ENCODE data around the gene LRIT1. TPM values are rescaled to one million over a fixed set of nuclear protein-coding genes. Genes with fewer than 3 reads are reported as not detected.

Gene LRIT1
- total RNA-seq, 1 donor from 2014 or later: not detected

- ChIA-PET POLR2A (no interaction called here), CTCF (interaction anchor here (11.6 kb wide), 1 partner anchor 268 kb away, joined by 207 read pairs; no protein-coding TSS in a partner anchor)
- Mint-ChIP-seq H3K27me3 (peaks cover 22% of the 10 kb centered on the region), H3K27ac (no peak overlapping the region), H3K9me3 (no peaks in the 10 kb centered on the region), H3K36me3 (ENCODE audit: low read depth) (no peaks in the 10 kb centered on the region), H3K4me3 (no peak overlapping the region), H3K4me1 (no peaks in the 10 kb centered on the region)
- intact Hi-C loops (cut with micrococcal nuclease): no loop called here
- ATAC-seq (ENCODE audit: low read depth) (no peak), DNase-seq (no peak)
- TF ChIP-seq CTCF (IDR thresholded peaks at IDR 0.05): no peak
Measured at GRCh38 chr10:84270708-84271107, 29.4 kb upstream of the LRIT1 start.

- H3K9me3 Mint-ChIP-seq: no peaks in the 10 kb centered on the region
- peaks cover 20% of the 10 kb centered on the region for H3K27me3 Mint-ChIP-seq
- no peak for DNase-seq
- ChIA-PET CTCF (interaction anchor here (11.6 kb wide), 1 partner anchor 269 kb away, joined by 207 read pairs; no protein-coding TSS in a partner anchor), POLR2A (no interaction called here)
- H3K4me1 Mint-ChIP-seq: no peaks in the 10 kb centered on the region
- no peak overlapping the region for H3K4me3 Mint-ChIP-seq
- no peaks in the 10 kb centered on the region for H3K36me3 Mint-ChIP-seq (ENCODE audit: low read depth)
- no peak for ATAC-seq (ENCODE audit: low read depth)
- TF ChIP-seq CTCF (IDR thresholded peaks at IDR 0.05): no peak
- H3K27ac Mint-ChIP-seq: no peak overlapping the region
- intact Hi-C loops (cut with micrococcal nuclease): no loop called here
Measured at GRCh38 chr10:84269773-84270172, 28.4 kb upstream of the LRIT1 start.

GRCh38 chr10:84269162-84269561, 27.8 kb upstream of the LRIT1 start:
- H3K27me3 Mint-ChIP-seq: peaks cover 22% of the 10 kb centered on the region

GRCh38 chr10:84267503-84268126, 26.3 kb upstream of the LRIT1 start:
- Mint-ChIP-seq H3K36me3 (ENCODE audit: low read depth) (no peaks in the 10 kb centered on the region), H3K4me3 (no peak overlapping the region), H3K27me3 (peaks cover 38% of the 10 kb centered on the region), H3K4me1 (no peaks in the 10 kb centered on the region), H3K9me3 (no peaks in the 10 kb centered on the region), H3K27ac (no peak overlapping the region)
- POLR2A ChIA-PET: no interaction called here
- TF ChIP-seq CTCF (IDR thresholded peaks at IDR 0.05): no peak
- CTCF ChIA-PET: interaction anchor here (0.8 to 11.6 kb wide), 4 partner anchors 8 to 271 kb away, joined by 3 to 207 read pairs (median 4); no protein-coding TSS in a partner anchor
- intact Hi-C loops (cut with micrococcal nuclease): no loop called here
- ATAC-seq (ENCODE audit: low read depth): no peak
- no peak for DNase-seq

More at GRCh38 chr10:84269162-84269561, 27.8 kb upstream of the LRIT1 start:
- intact Hi-C loops (cut with micrococcal nuclease): no loop called here
- DNase-seq (no peak), ATAC-seq (ENCODE audit: low read depth) (no peak)
- Mint-ChIP-seq H3K36me3 (ENCODE audit: low read depth) (no peaks in the 10 kb centered on the region), H3K4me1 (no peaks in the 10 kb centered on the region), H3K27ac (no peak overlapping the region), H3K9me3 (no peaks in the 10 kb centered on the region), H3K4me3 (no peak overlapping the region)
- ChIA-PET CTCF (interaction anchor here (11.6 kb wide), 1 partner anchor 269 kb away, joined by 207 read pairs; no protein-coding TSS in a partner anchor), POLR2A (no interaction called here)
- TF ChIP-seq CTCF (IDR thresholded peaks at IDR 0.05): no peak

- no peak for DNase-seq
- Mint-ChIP-seq H3K27me3 (peaks cover 41% of the 10 kb centered on the region), H3K27ac (no peak overlapping the region), H3K36me3 (ENCODE audit: low read depth) (no peaks in the 10 kb centered on the region), H3K4me1 (no peaks in the 10 kb centered on the region), H3K4me3 (no peak overlapping the region), H3K9me3 (no peaks in the 10 kb centered on the region)
- no peak for ATAC-seq (ENCODE audit: low read depth)
- TF ChIP-seq CTCF (IDR thresholded peaks at IDR 0.05): no peak
- intact Hi-C loops (cut with micrococcal nuclease): no loop called here
- ChIA-PET POLR2A (no interaction called here), CTCF (interaction anchor here (1.3 to 11.6 kb wide), 3 partner anchors 165 to 285 kb away, joined by 3 to 207 read pairs (median 8); no protein-coding TSS in a partner anchor)
Measured at GRCh38 chr10:84265418-84265817, 24.1 kb upstream of the LRIT1 start.
